ENCODE measurements around the gene L3MBTL4. TPM values are rescaled to one million over a fixed set of nuclear protein-coding genes. Genes with fewer than 3 reads are reported as not detected.

L3MBTL4 gene
- polyA plus RNA-seq, 1 of the 3 experiments (the other 2 are of a cell fraction), result 0.02 TPM

DNA sequence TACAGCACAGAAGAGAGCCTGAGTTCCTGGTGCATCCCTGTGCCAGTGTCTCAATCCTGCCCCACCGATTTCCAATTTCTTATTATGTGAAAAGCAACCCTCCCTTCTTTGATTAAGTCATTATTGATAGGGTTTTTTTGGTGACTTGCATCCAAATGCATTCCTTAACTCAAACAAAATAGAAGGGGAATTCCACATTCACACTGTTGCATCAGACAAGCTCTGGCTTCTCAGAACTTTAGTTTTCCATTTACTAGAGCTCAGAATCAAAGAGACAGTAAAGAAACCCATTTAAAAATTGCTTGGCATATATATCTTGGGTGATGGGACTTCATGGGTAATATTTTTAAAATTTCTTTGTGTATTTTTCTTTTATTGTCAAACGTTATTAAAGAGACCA, 505.6 kb downstream of the L3MBTL4 start:
- Histone ChIP-seq H3K79me2 (ENCODE audit: insufficient read depth) (no peaks in the 10 kb centered on the region), H3K4me2 (no peak overlapping the region), H3K9ac (no peak overlapping the region), H3K27me3 (ENCODE audit: insufficient read depth) (no peaks in the 10 kb centered on the region; the same call in 1 of the 2 replicates), H3K36me3 (replicated peaks in 1 of 2; ENCODE audit: control insufficient read depth in 1 of 2, insufficient read depth in 2 of 2, low read length in 1 of 2) (no peaks in the 10 kb centered on the region), H3K27ac (ENCODE audit: low read depth in 2 of 2, low read length in 1 of 2) (no peak overlapping the region), H3F3A (replicated peaks; ENCODE audit: insufficient read depth) (no peaks in the 10 kb centered on the region), H3K4me1 (ENCODE audit: control insufficient read depth in 1 of 2, insufficient read depth in 2 of 2, low read depth in 1 of 2, low read length in 1 of 2) (no peaks in the 10 kb centered on the region), H3K4me3 (ENCODE audit: low read depth in 2 of 2, low read length in 1 of 2) (no peak overlapping the region), H2AFZ (ENCODE audit: low read depth) (no peak overlapping the region), H4K20me1 (ENCODE audit: insufficient read depth) (no peaks in the 10 kb centered on the region), H3K9me3 (no peaks in the 10 kb centered on the region), H3K9me2 (no peaks in the 10 kb centered on the region)
- ChIA-PET POLR2A (no interaction called here), CTCF (interaction anchor here (1.3 to 1.5 kb wide), 3 partner anchors 13 to 309 kb away, joined by 3 to 4 read pairs (median 4); partner anchors contain the start of gene TMEM200C)
- DNase-seq, result no peak
- TF ChIP-seq NRF1 (IDR thresholded peaks at IDR 0.05; ENCODE audit: low read depth, low read length), result no peak
- TF ChIP-seq, protein P1, sequence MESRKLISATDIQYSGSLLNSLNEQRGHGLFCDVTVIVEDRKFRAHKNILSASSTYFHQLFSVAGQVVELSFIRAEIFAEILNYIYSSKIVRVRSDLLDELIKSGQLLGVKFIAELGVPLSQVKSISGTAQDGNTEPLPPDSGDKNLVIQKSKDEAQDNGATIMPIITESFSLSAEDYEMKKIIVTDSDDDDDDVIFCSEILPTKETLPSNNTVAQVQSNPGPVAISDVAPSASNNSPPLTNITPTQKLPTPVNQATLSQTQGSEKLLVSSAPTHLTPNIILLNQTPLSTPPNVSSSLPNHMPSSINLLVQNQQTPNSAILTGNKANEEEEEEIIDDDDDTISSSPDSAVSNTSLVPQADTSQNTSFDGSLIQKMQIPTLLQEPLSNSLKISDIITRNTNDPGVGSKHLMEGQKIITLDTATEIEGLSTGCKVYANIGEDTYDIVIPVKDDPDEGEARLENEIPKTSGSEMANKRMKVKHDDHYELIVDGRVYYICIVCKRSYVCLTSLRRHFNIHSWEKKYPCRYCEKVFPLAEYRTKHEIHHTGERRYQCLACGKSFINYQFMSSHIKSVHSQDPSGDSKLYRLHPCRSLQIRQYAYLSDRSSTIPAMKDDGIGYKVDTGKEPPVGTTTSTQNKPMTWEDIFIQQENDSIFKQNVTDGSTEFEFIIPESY (IDR thresholded peaks at IDR 0.05; ENCODE audit: borderline replicate concordance, low read depth), result no peak
- TF ChIP-seq ELF1 (IDR thresholded peaks at IDR 0.05), result no peak
- TF ChIP-seq GATA2 (CRISPR knock-in tag; IDR thresholded peaks at IDR 0.05), result no peak
- TF ChIP-seq TEAD4 (IDR thresholded peaks at IDR 0.05; ENCODE audit: borderline replicate concordance, insufficient read depth), result no peak
- TF ChIP-seq, protein P2, sequence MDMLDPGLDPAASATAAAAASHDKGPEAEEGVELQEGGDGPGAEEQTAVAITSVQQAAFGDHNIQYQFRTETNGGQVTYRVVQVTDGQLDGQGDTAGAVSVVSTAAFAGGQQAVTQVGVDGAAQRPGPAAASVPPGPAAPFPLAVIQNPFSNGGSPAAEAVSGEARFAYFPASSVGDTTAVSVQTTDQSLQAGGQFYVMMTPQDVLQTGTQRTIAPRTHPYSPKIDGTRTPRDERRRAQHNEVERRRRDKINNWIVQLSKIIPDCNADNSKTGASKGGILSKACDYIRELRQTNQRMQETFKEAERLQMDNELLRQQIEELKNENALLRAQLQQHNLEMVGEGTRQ (IDR thresholded peaks at IDR 0.05; ENCODE audit: borderline replicate concordance, low read depth, low read length), result no peak
- TF ChIP-seq JUND (IDR thresholded peaks at IDR 0.05), result no peak
- no peak for TF ChIP-seq POLR2AphosphoS5 (IDR thresholded peaks at IDR 0.05; ENCODE audit: low read depth, low read length)
- no peak for TF ChIP-seq FOXM1 (IDR thresholded peaks at IDR 0.05; ENCODE audit: low read depth)
- no peak for TF ChIP-seq YY1 (IDR thresholded peaks at IDR 0.05; ENCODE audit: low read depth)
- no peak for TF ChIP-seq FOXJ3 (CRISPR knock-in tag; IDR thresholded peaks at IDR 0.05)
- TF ChIP-seq RAD21 (IDR thresholded peaks at IDR 0.05; ENCODE audit: low read length), result no peak
- TF ChIP-seq FOSL2 (IDR thresholded peaks at IDR 0.05; ENCODE audit: borderline replicate concordance, low read depth), result no peak
- no peak for TF ChIP-seq MEF2A (IDR thresholded peaks at IDR 0.05; ENCODE audit: borderline replicate concordance, low read depth)
- TF ChIP-seq SIN3A (IDR thresholded peaks at IDR 0.05; ENCODE audit: borderline replicate concordance, low read depth, low read length), result no peak
- TF ChIP-seq CHD2 (IDR thresholded peaks at IDR 0.05; ENCODE audit: low read length, partially characterized antibody), result no peak
- TF ChIP-seq SMC3 (IDR thresholded peaks at IDR 0.05; ENCODE audit: low read depth, low read length), result no peak
- TF ChIP-seq, protein P3, sequence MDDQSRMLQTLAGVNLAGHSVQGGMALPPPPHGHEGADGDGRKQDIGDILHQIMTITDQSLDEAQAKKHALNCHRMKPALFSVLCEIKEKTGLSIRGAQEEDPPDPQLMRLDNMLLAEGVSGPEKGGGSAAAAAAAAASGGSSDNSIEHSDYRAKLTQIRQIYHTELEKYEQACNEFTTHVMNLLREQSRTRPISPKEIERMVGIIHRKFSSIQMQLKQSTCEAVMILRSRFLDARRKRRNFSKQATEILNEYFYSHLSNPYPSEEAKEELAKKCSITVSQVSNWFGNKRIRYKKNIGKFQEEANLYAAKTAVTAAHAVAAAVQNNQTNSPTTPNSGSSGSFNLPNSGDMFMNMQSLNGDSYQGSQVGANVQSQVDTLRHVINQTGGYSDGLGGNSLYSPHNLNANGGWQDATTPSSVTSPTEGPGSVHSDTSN (IDR thresholded peaks at IDR 0.05), result no peak
- WGBS (ENCODE audit: low lambda C conversion rate), result 10% methylated on average over 2 of the region's 2 CpGs

Small RNA genes within 50 kb of the gene (small RNA-seq; reads per million reads assigned to genes)
- gene RNU5F-3P (0 reads per million in 7 experiments), gene RNU6-349P (0 reads per million in 7 experiments)

Measured in SK-N-SH (cell line).